HG03039 (cell line): ENCODE measurements around the gene CXADR.
A peak's percentile ranks its signal among the peaks of the same experiment; 100 is the strongest.
"Not testable (repeated sequence)": the region's sequence is repeated elsewhere in the genome, so short reads cannot be mapped to it uniquely, and the experiment has no call there.

Experiments
- ATAC-seq: cut with Tn5 transposase; IDR thresholded peaks from one replicate; pipeline ENCODE4 v1.9.1; 2021; ENCODE audit warnings: mild to moderate bottlenecking, moderate library complexity; ENCODE audit not compliant: unreplicated experiment

The CXADR gene

GRCh38 chr21:17512253-17513213 lies at the start of gene CXADR:
Gene CXADR, plus strand, starts transcription at chr21:17513043. Its CDS starts 87 bp downstream, at chr21:17513130.
- peak; percentile 88 for ATAC-seq

- ATAC-seq = no peak
Observed at GRCh38 chr21:17466166-17466565, 46.7 kb upstream of the CXADR start.

GRCh38 chr21:17467392-17467791 lies 45.5 kb upstream of the CXADR start:
- no peak for ATAC-seq

GRCh38 chr21:17467829-17468228 lies 45.0 kb upstream of the CXADR start:
- no peak for ATAC-seq

- no peak for ATAC-seq
Observed at GRCh38 chr21:17468698-17469097, 44.1 kb upstream of the CXADR start.

GRCh38 chr21:17469727-17470126 lies 43.1 kb upstream of the CXADR start:
- ATAC-seq = no peak

- no peak for ATAC-seq
Observed at GRCh38 chr21:17472182-17472581, 40.7 kb upstream of the CXADR start.

- ATAC-seq = no peak
Observed at GRCh38 chr21:17472592-17473271, 40.1 kb upstream of the CXADR start.

- no peak for ATAC-seq
Observed at GRCh38 chr21:17476006-17476405, 36.8 kb upstream of the CXADR start.

GRCh38 chr21:17478156-17478555 lies 34.7 kb upstream of the CXADR start:
- not testable (repeated sequence) for ATAC-seq

- ATAC-seq = no peak
Observed at GRCh38 chr21:17479606-17480005, 33.2 kb upstream of the CXADR start.

GRCh38 chr21:17482928-17483327 lies 29.9 kb upstream of the CXADR start:
- no peak for ATAC-seq

- ATAC-seq = peak; percentile 78
Observed at GRCh38 chr21:17488620-17489019, 24.2 kb upstream of the CXADR start.

- ATAC-seq = not testable (repeated sequence)
Observed at GRCh38 chr21:17489565-17489964, 23.3 kb upstream of the CXADR start.

- peak; percentile 52 for ATAC-seq
Observed at GRCh38 chr21:17491716-17492414, 21.0 kb upstream of the CXADR start.

GRCh38 chr21:17492415-17493168 lies 20.3 kb upstream of the CXADR start:
- ATAC-seq = no peak

GRCh38 chr21:17494051-17494450 lies 18.8 kb upstream of the CXADR start:
- no peak for ATAC-seq

- ATAC-seq = no peak
Observed at GRCh38 chr21:17495680-17496079, 17.2 kb upstream of the CXADR start.

GRCh38 chr21:17497316-17497715 lies 15.5 kb upstream of the CXADR start:
- ATAC-seq = no peak

- ATAC-seq = no peak
Observed at GRCh38 chr21:17498586-17498985, 14.3 kb upstream of the CXADR start.
